ENCODE measurements around the gene RPS27L.

Gene RPS27L

GRCh38 chr15:63187589-63188226 lies 30.4 kb upstream of the RPS27L start:
- no peak for DNase-seq

GRCh38 chr15:63186065-63186464 lies 28.8 kb upstream of the RPS27L start:
- no peak for DNase-seq

- DNase-seq = no peak
These were observed 27.9 kb upstream of the RPS27L start for GRCh38 chr15:63185206-63185605.

- DNase-seq = no peak
These were observed 24.4 kb upstream of the RPS27L start for GRCh38 chr15:63181648-63182047.

- no peak for DNase-seq
These were observed 23.5 kb upstream of the RPS27L start for GRCh38 chr15:63180746-63181145.

- DNase-seq = no peak
These were observed 20.8 kb upstream of the RPS27L start for GRCh38 chr15:63178034-63178433.

GRCh38 chr15:63176302-63176701 lies 19.0 kb upstream of the RPS27L start:
- DNase-seq = no peak

- no peak for DNase-seq
These were observed 15.7 kb upstream of the RPS27L start for GRCh38 chr15:63172851-63173451.

- DNase-seq = no peak
These were observed 15.1 kb upstream of the RPS27L start for GRCh38 chr15:63172376-63172775.

- DNase-seq = no peak
These were observed 12.5 kb upstream of the RPS27L start for GRCh38 chr15:63169788-63170187.

- DNase-seq = no peak
These were observed 8.9 kb upstream of the RPS27L start for GRCh38 chr15:63166219-63166618.

- DNase-seq = no peak
These were observed 8.0 kb upstream of the RPS27L start for GRCh38 chr15:63165166-63165859.

GRCh38 chr15:63163217-63163616 lies 5.9 kb upstream of the RPS27L start:
- DNase-seq = no peak

- DNase-seq = no peak
These were observed 3.4 kb upstream of the RPS27L start for GRCh38 chr15:63160638-63161037.

GRCh38 chr15:63157891-63158431 lies 684 bp upstream of the RPS27L start:
- DNase-seq = no peak

GRCh38 chr15:63156755-63157117 lies 541 bp downstream of the RPS27L start:
- DNase-seq = no peak

- DNase-seq = no peak
These were observed 1.1 kb downstream of the RPS27L start for GRCh38 chr15:63156086-63156710.

GRCh38 chr15:63155486-63155885 lies 1.8 kb downstream of the RPS27L start:
- no peak for DNase-seq

- DNase-seq = no peak
These were observed 5.6 kb downstream of the RPS27L start for GRCh38 chr15:63151665-63152064.

- no peak for DNase-seq
These were observed 10.6 kb downstream of the RPS27L start for GRCh38 chr15:63146684-63147083.

GRCh38 chr15:63145426-63145825 lies 11.9 kb downstream of the RPS27L start:
- no peak for DNase-seq

- DNase-seq = no peak
These were observed 16.3 kb downstream of the RPS27L start for GRCh38 chr15:63140936-63141335.

GRCh38 chr15:63136742-63137141 lies 20.5 kb downstream of the RPS27L start:
- no peak for DNase-seq

- DNase-seq = no peak
These were observed 21.5 kb downstream of the RPS27L start for GRCh38 chr15:63135804-63136203.

All from NCI-H2029 (cell line).